Measurements from ENCODE around the gene GNPTG. TPM values are rescaled to one million over a fixed set of nuclear protein-coding genes. Genes with fewer than 3 reads are reported as not detected.

Gene GNPTG
- total and polyA plus RNA-seq, 9 of the 15 experiments (the other 6 are each of a cell fraction or from before 2014, with no cell fraction given), result 0.69 to 33.3 (median 13.6) TPM

DNA sequence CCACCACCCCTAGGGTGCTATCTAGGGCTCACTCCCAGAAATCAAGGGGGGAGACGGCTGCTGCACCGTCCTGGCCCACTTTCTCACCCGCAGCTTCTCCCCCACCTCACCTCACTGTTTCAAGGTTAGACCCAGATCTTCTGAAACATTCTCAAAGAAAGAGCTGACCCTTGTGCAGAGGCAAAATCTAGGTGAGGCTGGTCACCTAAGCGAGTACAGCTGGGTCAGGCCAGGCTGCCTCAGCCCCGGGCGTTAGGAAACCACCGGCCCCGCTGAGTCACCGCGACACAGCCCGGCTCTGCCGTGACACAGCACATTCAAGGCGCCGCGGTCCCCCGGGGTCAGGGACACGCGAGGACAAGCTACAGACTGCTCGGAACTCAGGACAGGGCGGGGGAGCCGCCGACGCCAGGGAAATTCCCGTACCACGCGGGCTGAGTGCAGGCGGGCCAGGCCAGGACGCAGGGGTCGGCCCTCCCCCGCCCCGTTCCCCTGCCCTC, 27.1 kb downstream of the GNPTG start (continued):
- TF ChIP-seq STAT5A (IDR thresholded peaks at IDR 0.05; ENCODE audit: borderline replicate concordance, low read length) (no peak), CHD1 (IDR thresholded peaks at IDR 0.05; ENCODE audit: low read length) (no peak), CBX8 (IDR thresholded peaks at IDR 0.05; ENCODE audit: borderline replicate concordance, extremely low read depth, low read depth, low read length, poor library complexity, severe bottlenecking) (no peak), FOXP1 (CRISPR knock-in tag; IDR thresholded peaks at IDR 0.05) (no peak), ZNF639 (CRISPR knock-in tag; conservative IDR thresholded peaks at IDR 0.05 in 1 of 2, IDR thresholded peaks at IDR 0.05 in 1 of 2) (peak in 1 of 2 experiments; percentile 50; a peak in 1 of 4 replicates), ZNF740 (CRISPR knock-in tag; IDR thresholded peaks at IDR 0.05) (0 out of 2 replicates have a peak, but pooled peaks have one; percentile 5), ZNF740 (tag; IDR thresholded peaks at IDR 0.05) (no peak), ZFX (CRISPR knock-in tag; IDR thresholded peaks at IDR 0.05) (no peak), MAFF (IDR thresholded peaks at IDR 0.05; ENCODE audit: low read length) (peak; percentile 67; the same call in 1 of the 2 replicates), CSDE1 (IDR thresholded peaks at IDR 0.05) (no peak), MCM5 (IDR thresholded peaks at IDR 0.05; ENCODE audit: low read depth) (no peak), MAFG (tag; conservative IDR thresholded peaks at IDR 0.05) (peak; percentile 99), CREB1 (IDR thresholded peaks at IDR 0.05) (no peak), CREB1 (CRISPR knock-in tag; IDR thresholded peaks at IDR 0.05) (no peak; the same call in 1 of the 2 replicates)
- TF ChIP-seq, protein P1, sequence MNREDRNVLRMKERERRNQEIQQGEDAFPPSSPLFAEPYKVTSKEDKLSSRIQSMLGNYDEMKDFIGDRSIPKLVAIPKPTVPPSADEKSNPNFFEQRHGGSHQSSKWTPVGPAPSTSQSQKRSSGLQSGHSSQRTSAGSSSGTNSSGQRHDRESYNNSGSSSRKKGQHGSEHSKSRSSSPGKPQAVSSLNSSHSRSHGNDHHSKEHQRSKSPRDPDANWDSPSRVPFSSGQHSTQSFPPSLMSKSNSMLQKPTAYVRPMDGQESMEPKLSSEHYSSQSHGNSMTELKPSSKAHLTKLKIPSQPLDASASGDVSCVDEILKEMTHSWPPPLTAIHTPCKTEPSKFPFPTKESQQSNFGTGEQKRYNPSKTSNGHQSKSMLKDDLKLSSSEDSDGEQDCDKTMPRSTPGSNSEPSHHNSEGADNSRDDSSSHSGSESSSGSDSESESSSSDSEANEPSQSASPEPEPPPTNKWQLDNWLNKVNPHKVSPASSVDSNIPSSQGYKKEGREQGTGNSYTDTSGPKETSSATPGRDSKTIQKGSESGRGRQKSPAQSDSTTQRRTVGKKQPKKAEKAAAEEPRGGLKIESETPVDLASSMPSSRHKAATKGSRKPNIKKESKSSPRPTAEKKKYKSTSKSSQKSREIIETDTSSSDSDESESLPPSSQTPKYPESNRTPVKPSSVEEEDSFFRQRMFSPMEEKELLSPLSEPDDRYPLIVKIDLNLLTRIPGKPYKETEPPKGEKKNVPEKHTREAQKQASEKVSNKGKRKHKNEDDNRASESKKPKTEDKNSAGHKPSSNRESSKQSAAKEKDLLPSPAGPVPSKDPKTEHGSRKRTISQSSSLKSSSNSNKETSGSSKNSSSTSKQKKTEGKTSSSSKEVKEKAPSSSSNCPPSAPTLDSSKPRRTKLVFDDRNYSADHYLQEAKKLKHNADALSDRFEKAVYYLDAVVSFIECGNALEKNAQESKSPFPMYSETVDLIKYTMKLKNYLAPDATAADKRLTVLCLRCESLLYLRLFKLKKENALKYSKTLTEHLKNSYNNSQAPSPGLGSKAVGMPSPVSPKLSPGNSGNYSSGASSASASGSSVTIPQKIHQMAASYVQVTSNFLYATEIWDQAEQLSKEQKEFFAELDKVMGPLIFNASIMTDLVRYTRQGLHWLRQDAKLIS (CRISPR knock-in tag; IDR thresholded peaks at IDR 0.05), result no peak; the same call in 1 of the 2 replicates
- TF ChIP-seq, protein P2, sequence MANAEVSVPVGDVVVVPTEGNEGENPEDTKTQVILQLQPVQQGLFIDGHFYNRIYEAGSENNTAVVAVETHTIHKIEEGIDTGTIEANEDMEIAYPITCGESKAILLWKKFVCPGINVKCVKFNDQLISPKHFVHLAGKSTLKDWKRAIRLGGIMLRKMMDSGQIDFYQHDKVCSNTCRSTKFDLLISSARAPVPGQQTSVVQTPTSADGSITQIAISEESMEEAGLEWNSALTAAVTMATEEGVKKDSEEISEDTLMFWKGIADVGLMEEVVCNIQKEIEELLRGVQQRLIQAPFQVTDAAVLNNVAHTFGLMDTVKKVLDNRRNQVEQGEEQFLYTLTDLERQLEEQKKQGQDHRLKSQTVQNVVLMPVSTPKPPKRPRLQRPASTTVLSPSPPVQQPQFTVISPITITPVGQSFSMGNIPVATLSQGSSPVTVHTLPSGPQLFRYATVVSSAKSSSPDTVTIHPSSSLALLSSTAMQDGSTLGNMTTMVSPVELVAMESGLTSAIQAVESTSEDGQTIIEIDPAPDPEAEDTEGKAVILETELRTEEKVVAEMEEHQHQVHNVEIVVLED (CRISPR knock-in tag; IDR thresholded peaks at IDR 0.05), result no peak
